ENCODE results near the gene BAIAP2L1.
A peak's percentile ranks its signal among the peaks of the same experiment; 100 is the strongest.
"Not testable (repeated sequence)": the region's sequence is repeated elsewhere in the genome, so short reads cannot be mapped to it uniquely, and the experiment has no call there.

Gene BAIAP2L1

GRCh38 chr7:98400542-98401340, at the start of gene BAIAP2L1:
Gene BAIAP2L1 (minus strand): TSS chr7:98401090. CDS start chr7:98400852, 238 bp downstream.
- in situ Hi-C loops (cut with MboI; ENCODE audit: low pct_unique_long_range_greater_than_20kb, low sequenced_read_pairs, unreplicated experiment): no loop called here
- peak; percentile 83 for TF ChIP-seq CTCF (IDR thresholded peaks at IDR 0.05; ENCODE audit: extremely low read depth, insufficient read depth, missing control alignments)
- DNase-seq (ENCODE audit: low spot score): peak; percentile 96

- TF ChIP-seq CTCF (IDR thresholded peaks at IDR 0.05; ENCODE audit: extremely low read depth, insufficient read depth, missing control alignments): no peak
- in situ Hi-C loops (cut with MboI; ENCODE audit: low pct_unique_long_range_greater_than_20kb, low sequenced_read_pairs, unreplicated experiment): no loop called here
- no peak for DNase-seq (ENCODE audit: low spot score)
Observed at GRCh38 chr7:98448766-98449165, 47.9 kb upstream of the BAIAP2L1 start.

- in situ Hi-C loops (cut with MboI; ENCODE audit: low pct_unique_long_range_greater_than_20kb, low sequenced_read_pairs, unreplicated experiment); DNase-seq (ENCODE audit: low spot score): not testable (repeated sequence)
Observed at GRCh38 chr7:98440992-98441391, 40.1 kb upstream of the BAIAP2L1 start.

- no peak for TF ChIP-seq CTCF (IDR thresholded peaks at IDR 0.05; ENCODE audit: extremely low read depth, insufficient read depth, missing control alignments)
- in situ Hi-C loops (cut with MboI; ENCODE audit: low pct_unique_long_range_greater_than_20kb, low sequenced_read_pairs, unreplicated experiment): loop anchor here (5.0 to 10.0 kb wide), 2 partner anchors 305 to 398 kb away; no protein-coding TSS in a partner anchor
- no peak for DNase-seq (ENCODE audit: low spot score)
Observed at GRCh38 chr7:98439484-98439883, 38.6 kb upstream of the BAIAP2L1 start.

GRCh38 chr7:98434087-98434486, 33.2 kb upstream of the BAIAP2L1 start:
- in situ Hi-C loops (cut with MboI; ENCODE audit: low pct_unique_long_range_greater_than_20kb, low sequenced_read_pairs, unreplicated experiment): loop anchor here (10.0 kb wide), 1 partner anchor 311 kb away; no protein-coding TSS in a partner anchor
- TF ChIP-seq CTCF (IDR thresholded peaks at IDR 0.05; ENCODE audit: extremely low read depth, insufficient read depth, missing control alignments): no peak
- DNase-seq (ENCODE audit: low spot score): no peak

- in situ Hi-C loops (cut with MboI; ENCODE audit: low pct_unique_long_range_greater_than_20kb, low sequenced_read_pairs, unreplicated experiment): loop anchor here (10.0 kb wide), 1 partner anchor 315 kb away; no protein-coding TSS in a partner anchor
- TF ChIP-seq CTCF (IDR thresholded peaks at IDR 0.05; ENCODE audit: extremely low read depth, insufficient read depth, missing control alignments): no peak
Observed at GRCh38 chr7:98429799-98430198, 28.9 kb upstream of the BAIAP2L1 start.

GRCh38 chr7:98423043-98423442, 22.2 kb upstream of the BAIAP2L1 start:
- no peak for TF ChIP-seq CTCF (IDR thresholded peaks at IDR 0.05; ENCODE audit: extremely low read depth, insufficient read depth, missing control alignments)
- in situ Hi-C loops (cut with MboI; ENCODE audit: low pct_unique_long_range_greater_than_20kb, low sequenced_read_pairs, unreplicated experiment): no loop called here
- DNase-seq (ENCODE audit: low spot score): no peak

More at GRCh38 chr7:98429799-98430198, 28.9 kb upstream of the BAIAP2L1 start:
- DNase-seq (ENCODE audit: low spot score): no peak

All from GM13977 (cell line).